ENCODE results near the gene EFCAB6.

EFCAB6 gene

GRCh38 chr22:43481568-43482317 lies 330.4 kb downstream of the EFCAB6 start:
- peak; percentile 59 for DNase-seq (ENCODE audit: low spot score)

GRCh38 chr22:43479962-43480361 lies 332.1 kb downstream of the EFCAB6 start:
- DNase-seq (ENCODE audit: low spot score): no peak

GRCh38 chr22:43479301-43479950 lies 332.7 kb downstream of the EFCAB6 start:
- no peak for DNase-seq (ENCODE audit: low spot score)

Measured in D341Med (cell line).